HG02852 (cell line): ENCODE results near the gene ARRB1.
"Not testable (repeated sequence)": the region's sequence is repeated elsewhere in the genome, so short reads cannot be mapped to it uniquely, and the experiment has no call there.

ENCODE experiments used
- ATAC-seq: cut with Tn5 transposase; IDR thresholded peaks from one replicate; pipeline ENCODE4 v1.9.1; 2021; ENCODE audit warnings: mild to moderate bottlenecking, moderate library complexity; ENCODE audit not compliant: unreplicated experiment

The ARRB1 gene

GRCh38 chr11:75277991-75278790 lies 73.3 kb downstream of the ARRB1 start:
- no peak for ATAC-seq

- ATAC-seq, result no peak
These were observed 74.2 kb downstream of the ARRB1 start for GRCh38 chr11:75277211-75277805.

- no peak for ATAC-seq
These were observed 74.8 kb downstream of the ARRB1 start for GRCh38 chr11:75276686-75277085.

GRCh38 chr11:75276186-75276585 lies 75.3 kb downstream of the ARRB1 start:
- ATAC-seq, result no peak

- no peak for ATAC-seq
These were observed 75.9 kb downstream of the ARRB1 start for GRCh38 chr11:75275581-75275980.

GRCh38 chr11:75274716-75275115 lies 76.7 kb downstream of the ARRB1 start:
- ATAC-seq, result not testable (repeated sequence)

- no peak for ATAC-seq
These were observed 77.8 kb downstream of the ARRB1 start for GRCh38 chr11:75273411-75274391.

GRCh38 chr11:75272821-75273301 lies 78.6 kb downstream of the ARRB1 start:
- ATAC-seq, result no peak

GRCh38 chr11:75272391-75272790 lies 79.1 kb downstream of the ARRB1 start:
- no peak for ATAC-seq

- no peak for ATAC-seq
These were observed 79.7 kb downstream of the ARRB1 start for GRCh38 chr11:75271730-75272129.

- ATAC-seq, result no peak
These were observed 80.5 kb downstream of the ARRB1 start for GRCh38 chr11:75270896-75271418.

GRCh38 chr11:75269896-75270295 lies 81.6 kb downstream of the ARRB1 start:
- no peak for ATAC-seq

GRCh38 chr11:75269367-75269660 lies 82.1 kb downstream of the ARRB1 start:
- ATAC-seq, result no peak

- no peak for ATAC-seq
These were observed 82.7 kb downstream of the ARRB1 start for GRCh38 chr11:75268626-75269366.

- ATAC-seq, result no peak
These were observed 84.1 kb downstream of the ARRB1 start for GRCh38 chr11:75267171-75267970.

- no peak for ATAC-seq
These were observed 85.5 kb downstream of the ARRB1 start for GRCh38 chr11:75265851-75266531.

GRCh38 chr11:75264971-75265370 lies 86.5 kb downstream of the ARRB1 start:
- no peak for ATAC-seq

GRCh38 chr11:75264356-75264755 lies 87.1 kb downstream of the ARRB1 start:
- no peak for ATAC-seq

- ATAC-seq, result no peak
These were observed 87.5 kb downstream of the ARRB1 start for GRCh38 chr11:75263944-75264349.
